ENCODE data around the gene KCNQ5.
A peak's percentile ranks its signal among the peaks of the same experiment; 100 is the strongest.

DNA sequence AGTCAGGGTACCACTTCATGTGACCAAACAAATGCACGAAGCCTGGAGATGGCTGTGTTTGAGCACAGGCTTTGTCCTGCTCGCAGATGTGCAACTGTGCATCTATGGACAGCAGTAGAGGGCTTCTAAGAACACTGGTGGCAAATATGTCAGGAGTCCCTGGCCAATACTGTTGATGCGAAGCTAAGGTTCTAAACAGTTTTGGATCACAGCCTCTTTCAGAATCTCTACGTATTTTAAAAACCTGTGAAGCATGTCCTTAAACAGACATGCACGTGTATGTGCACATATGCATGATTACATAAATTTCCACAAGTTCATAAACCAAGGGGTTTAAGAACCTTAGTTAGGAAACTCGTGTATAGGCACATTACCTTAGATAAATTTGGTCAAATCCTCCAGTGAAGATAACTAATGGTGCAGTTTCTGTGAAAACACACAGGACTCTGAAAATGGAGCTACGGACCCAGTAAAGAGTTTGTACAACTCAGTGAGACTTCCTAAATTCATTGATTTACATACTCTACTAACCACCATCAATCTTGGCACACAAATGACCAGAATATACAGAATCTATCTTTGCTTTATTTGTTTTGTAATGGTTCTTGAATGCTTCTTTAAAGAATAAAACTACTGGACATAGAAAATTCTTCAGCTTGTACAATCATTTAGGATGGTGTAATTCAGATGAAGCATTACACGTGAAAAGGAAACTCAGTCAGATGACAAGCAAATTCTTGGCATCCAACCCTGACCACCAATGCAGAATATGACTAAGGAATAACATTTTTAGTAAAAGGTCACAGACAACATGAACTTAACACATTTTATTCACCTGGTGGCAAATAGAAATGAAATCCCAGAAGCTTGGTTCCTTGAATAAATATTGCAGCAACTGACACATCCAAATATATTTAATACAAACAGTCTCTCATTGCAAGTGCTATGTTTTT is 27.4 kb downstream of the KCNQ5 start:
- TF ChIP-seq, protein P1, sequence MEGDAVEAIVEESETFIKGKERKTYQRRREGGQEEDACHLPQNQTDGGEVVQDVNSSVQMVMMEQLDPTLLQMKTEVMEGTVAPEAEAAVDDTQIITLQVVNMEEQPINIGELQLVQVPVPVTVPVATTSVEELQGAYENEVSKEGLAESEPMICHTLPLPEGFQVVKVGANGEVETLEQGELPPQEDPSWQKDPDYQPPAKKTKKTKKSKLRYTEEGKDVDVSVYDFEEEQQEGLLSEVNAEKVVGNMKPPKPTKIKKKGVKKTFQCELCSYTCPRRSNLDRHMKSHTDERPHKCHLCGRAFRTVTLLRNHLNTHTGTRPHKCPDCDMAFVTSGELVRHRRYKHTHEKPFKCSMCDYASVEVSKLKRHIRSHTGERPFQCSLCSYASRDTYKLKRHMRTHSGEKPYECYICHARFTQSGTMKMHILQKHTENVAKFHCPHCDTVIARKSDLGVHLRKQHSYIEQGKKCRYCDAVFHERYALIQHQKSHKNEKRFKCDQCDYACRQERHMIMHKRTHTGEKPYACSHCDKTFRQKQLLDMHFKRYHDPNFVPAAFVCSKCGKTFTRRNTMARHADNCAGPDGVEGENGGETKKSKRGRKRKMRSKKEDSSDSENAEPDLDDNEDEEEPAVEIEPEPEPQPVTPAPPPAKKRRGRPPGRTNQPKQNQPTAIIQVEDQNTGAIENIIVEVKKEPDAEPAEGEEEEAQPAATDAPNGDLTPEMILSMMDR (IDR thresholded peaks at IDR 0.05; ENCODE audit: low read depth, low read length): no peak; the same call in 1 of the 2 replicates
- TF ChIP-seq EZH2phosphoT487 (IDR thresholded peaks at IDR 0.05; ENCODE audit: low read depth): peak; percentile 93
